ENCODE measurements around the gene PROX1. TPM values are rescaled to one million over a fixed set of nuclear protein-coding genes. Genes with fewer than 3 reads are reported as not detected.

The PROX1 gene
- polyA plus RNA-seq, 1 donor (not counting 4 experiments of a cell fraction or from before 2014, with no cell fraction given), result 0.20 TPM

GRCh38 chr1:213972141-213972540, 15.6 kb upstream of the PROX1 start:
- FAIRE-seq (no peak), DNase-seq (ENCODE audit: low read depth, low spot score) (no peak)
- Histone ChIP-seq H4K20me1 (ENCODE audit: control insufficient read depth, extremely low read depth, insufficient read depth, low read length) (no peaks in the 10 kb centered on the region), H3K27me3 (ENCODE audit: control insufficient read depth, extremely low read depth, insufficient read depth, low read length) (peaks cover 33% of the 10 kb centered on the region), H3K27ac (ENCODE audit: control insufficient read depth, insufficient read depth, low read length) (no peak overlapping the region), H3K9ac (ENCODE audit: control insufficient read depth, extremely low read depth, insufficient read depth, low read length) (no peak overlapping the region), H3K9me3 (ENCODE audit: control insufficient read depth, low read depth, low read length) (no peaks in the 10 kb centered on the region), H2AFZ (ENCODE audit: control insufficient read depth, low read length) (no peak overlapping the region), H3K36me3 (ENCODE audit: control insufficient read depth in 2 of 2, extremely low read depth in 1 of 2, insufficient read depth in 2 of 2, low read length in 2 of 2) (no peaks in the 10 kb centered on the region), H3K79me2 (ENCODE audit: control insufficient read depth, insufficient read depth, low read length) (no peaks in the 10 kb centered on the region), H3K4me3 (ENCODE audit: control insufficient read depth in 2 of 3, extremely low read depth in 1 of 3, insufficient read depth in 2 of 3, low read depth in 1 of 3, low read length in 3 of 3) (no peak overlapping the region), H3K9me1 (ENCODE audit: control insufficient read depth, extremely low read depth, insufficient read depth, low read length) (no peaks in the 10 kb centered on the region), H3K4me2 (ENCODE audit: control insufficient read depth, extremely low read depth, insufficient read depth, low read depth, low read length) (no peak overlapping the region), H3K4me1 (ENCODE audit: control insufficient read depth, extremely low read depth, insufficient read depth, low read length) (peaks cover 13% of the 10 kb centered on the region)
- TF ChIP-seq CTCF (optimal IDR thresholded peaks at IDR 0.05 in 1 of 3, IDR thresholded peaks at IDR 0.05 in 1 of 3, conservative IDR thresholded peaks at IDR 0.05 in 1 of 3; ENCODE audit: extremely low read depth in 1 of 3, insufficient read depth in 2 of 3, low read length in 3 of 3), result no peak
- no peak for TF ChIP-seq EZH2 (IDR thresholded peaks at IDR 0.05; ENCODE audit: low read length)
- dilution Hi-C loops (cut with MboI; ENCODE audit: extremely low pct_ligation_motif_present, low sequenced_read_pairs), result no loop called here

GRCh38 chr1:213973129-213973528, 14.6 kb upstream of the PROX1 start:
- H3K79me2 ChIP-seq (ENCODE audit: control insufficient read depth, insufficient read depth, low read length), result no peaks in the 10 kb centered on the region
- H2AFZ ChIP-seq (ENCODE audit: control insufficient read depth, low read length), result no peak overlapping the region
- DNase-seq (ENCODE audit: low read depth, low spot score) (no peak), FAIRE-seq (peak; percentile 95)
- H3K4me2 ChIP-seq (ENCODE audit: control insufficient read depth, extremely low read depth, insufficient read depth, low read depth, low read length), result peak overlapping the region; percentile 0
- H3K27me3 ChIP-seq (ENCODE audit: control insufficient read depth, extremely low read depth, insufficient read depth, low read length), result peaks cover 40% of the 10 kb centered on the region
- H3K4me1 ChIP-seq (ENCODE audit: control insufficient read depth, extremely low read depth, insufficient read depth, low read length), result peaks cover 13% of the 10 kb centered on the region
- TF ChIP-seq CTCF (optimal IDR thresholded peaks at IDR 0.05 in 1 of 3, IDR thresholded peaks at IDR 0.05 in 1 of 3, conservative IDR thresholded peaks at IDR 0.05 in 1 of 3; ENCODE audit: extremely low read depth in 1 of 3, insufficient read depth in 2 of 3, low read length in 3 of 3) (no peak), EZH2 (IDR thresholded peaks at IDR 0.05; ENCODE audit: low read length) (no peak)
- no peak overlapping the region for H3K27ac ChIP-seq (ENCODE audit: control insufficient read depth, insufficient read depth, low read length)
- no peak overlapping the region for H3K9ac ChIP-seq (ENCODE audit: control insufficient read depth, extremely low read depth, insufficient read depth, low read length)
- H4K20me1 ChIP-seq (ENCODE audit: control insufficient read depth, extremely low read depth, insufficient read depth, low read length), result no peaks in the 10 kb centered on the region
- H3K9me3 ChIP-seq (ENCODE audit: control insufficient read depth, low read depth, low read length), result no peaks in the 10 kb centered on the region
- H3K4me3 ChIP-seq (ENCODE audit: control insufficient read depth in 2 of 3, extremely low read depth in 1 of 3, insufficient read depth in 2 of 3, low read depth in 1 of 3, low read length in 3 of 3), result no peak overlapping the region
- dilution Hi-C loops (cut with MboI; ENCODE audit: extremely low pct_ligation_motif_present, low sequenced_read_pairs), result no loop called here
- H3K36me3 ChIP-seq (ENCODE audit: control insufficient read depth in 2 of 2, extremely low read depth in 1 of 2, insufficient read depth in 2 of 2, low read length in 2 of 2), result no peaks in the 10 kb centered on the region
- H3K9me1 ChIP-seq (ENCODE audit: control insufficient read depth, extremely low read depth, insufficient read depth, low read length), result no peaks in the 10 kb centered on the region

All from keratinocyte (primary cell).